ENCODE measurements around the gene SLC10A7.

SLC10A7 gene

DNA sequence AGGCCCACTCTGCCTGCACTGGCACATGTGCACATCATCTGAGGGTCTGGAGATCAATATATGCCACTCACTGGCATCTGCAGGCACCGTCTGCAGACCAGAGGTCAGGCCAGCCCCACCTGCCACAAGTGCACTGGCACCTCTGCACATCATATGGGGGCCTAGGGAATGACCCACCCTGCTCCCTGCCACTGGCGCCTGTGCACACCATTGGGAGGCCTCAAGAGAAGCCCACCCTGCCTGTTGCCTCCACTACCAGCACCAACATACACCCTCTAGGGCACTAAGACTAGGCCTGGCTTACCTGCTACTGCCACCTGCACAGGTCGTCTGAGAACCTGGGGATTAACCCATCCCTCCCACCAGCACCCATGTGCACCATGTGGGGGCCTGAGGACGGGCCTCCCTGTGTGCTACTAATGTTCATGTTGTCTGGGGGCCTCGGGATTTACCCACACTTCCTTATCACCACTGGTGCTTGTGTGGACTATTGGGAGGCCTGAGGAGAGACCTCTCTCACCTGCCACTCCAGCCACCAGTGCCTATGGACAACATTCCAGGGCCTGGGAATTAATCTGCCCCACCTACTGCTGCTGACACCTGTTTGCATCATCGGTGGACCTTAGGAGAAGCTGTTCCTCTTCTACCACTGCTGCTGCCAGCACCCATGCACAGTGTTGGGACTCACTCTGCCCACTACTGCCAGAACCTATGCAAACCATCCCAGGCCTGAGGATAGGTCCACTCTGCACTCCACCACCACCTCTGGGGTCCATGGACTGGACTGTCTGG is 193.7 kb downstream of the SLC10A7 start:
- in situ Hi-C loops (cut with MboI; ENCODE audit: low sequenced_read_pairs), result loop anchor here (25.0 kb wide), 1 partner anchor 584 kb away; no protein-coding TSS in a partner anchor

DNA sequence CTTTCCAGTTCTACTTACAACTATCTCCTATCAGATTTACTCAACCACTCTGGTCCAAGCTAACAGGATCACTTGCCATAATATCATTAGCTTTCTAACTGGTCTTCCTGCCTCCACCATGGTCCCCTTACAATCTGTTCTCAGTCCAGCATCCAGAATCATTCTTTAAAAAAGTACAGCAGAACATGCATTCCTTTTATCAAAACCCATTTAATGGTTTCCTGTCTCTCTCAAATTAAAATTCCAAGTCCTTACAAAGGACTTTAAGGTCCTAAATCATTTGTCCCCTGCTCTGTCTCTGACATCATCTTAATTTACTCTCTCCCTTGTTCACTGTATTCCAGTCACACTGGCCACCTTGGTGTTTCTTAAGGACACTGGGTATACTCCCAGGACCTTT is 202.8 kb downstream of the SLC10A7 start:
- in situ Hi-C loops (cut with MboI; ENCODE audit: low sequenced_read_pairs), result no loop called here

DNA sequence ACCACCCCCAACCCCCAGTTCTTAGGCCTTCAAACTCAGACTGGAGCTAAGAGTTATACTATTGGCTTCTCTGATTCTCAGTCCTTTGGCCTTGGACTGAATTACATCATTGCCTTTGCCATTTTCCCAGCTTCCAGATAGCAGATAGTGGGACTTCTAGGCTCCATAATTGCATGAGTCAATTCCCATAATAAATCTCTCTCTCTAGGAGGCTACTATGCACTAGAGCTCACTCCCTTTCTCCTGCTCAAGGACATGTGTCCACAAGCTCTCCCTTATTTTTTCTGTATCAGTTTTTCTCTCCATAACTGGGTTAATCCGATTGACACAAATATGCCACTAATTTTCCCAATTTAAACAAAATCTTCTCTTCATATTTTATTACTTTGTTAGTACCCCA is 204.0 kb downstream of the SLC10A7 start:
- in situ Hi-C loops (cut with MboI; ENCODE audit: low sequenced_read_pairs), result no loop called here

DNA sequence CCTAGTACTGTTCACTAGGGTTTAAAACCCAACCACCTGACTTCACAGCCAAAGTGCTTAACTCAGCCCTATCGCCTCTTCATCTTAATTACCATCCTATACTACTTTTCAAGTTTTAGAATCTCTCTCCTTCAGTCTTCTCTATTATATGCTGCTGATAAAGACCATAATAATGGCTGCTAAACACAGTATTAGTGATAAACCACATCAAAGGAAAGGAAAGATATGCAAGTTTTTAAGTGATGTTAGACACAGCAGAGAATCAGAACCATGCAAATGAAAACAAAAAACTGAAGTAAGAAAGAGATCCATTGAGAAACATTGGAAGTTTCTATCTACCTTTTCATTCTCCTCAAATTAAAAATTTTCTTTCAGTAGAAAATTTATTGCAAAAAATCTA is 206.6 kb downstream of the SLC10A7 start:
- in situ Hi-C loops (cut with MboI; ENCODE audit: low sequenced_read_pairs), result no loop called here

DNA sequence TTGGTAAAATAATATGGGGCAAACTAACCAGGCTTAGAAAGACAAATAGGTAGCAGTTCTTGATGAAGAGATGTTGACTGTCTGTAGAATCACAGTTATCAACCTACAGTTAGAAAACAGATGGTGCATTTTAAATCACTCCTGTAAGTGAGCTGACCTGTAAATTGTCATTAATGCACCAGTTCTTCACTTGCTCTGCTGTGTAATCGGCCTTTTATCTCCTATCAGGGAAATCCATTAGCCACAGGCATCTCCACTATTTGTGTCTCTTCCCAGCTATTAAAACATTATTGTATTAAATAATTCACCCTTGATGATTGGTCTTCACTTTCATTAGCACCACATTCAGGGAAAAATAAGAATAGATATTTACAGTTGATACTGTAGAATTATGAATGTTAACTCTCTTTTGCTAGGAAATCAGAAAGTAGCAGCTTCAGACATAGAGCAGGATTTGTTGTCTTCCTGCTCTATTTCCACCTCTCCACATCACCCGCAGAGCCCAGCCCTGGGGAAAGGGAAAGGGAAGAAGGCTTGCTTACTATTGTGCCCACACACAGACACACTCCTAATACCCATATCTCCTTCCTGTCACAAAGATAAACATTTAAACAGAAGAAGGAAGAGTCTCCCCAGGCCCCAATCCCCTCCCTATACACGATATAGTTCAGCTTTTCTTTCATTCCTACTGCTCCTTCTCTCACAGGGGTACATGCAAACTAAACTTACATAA is 210.3 kb downstream of the SLC10A7 start:
- in situ Hi-C loops (cut with MboI; ENCODE audit: low sequenced_read_pairs), result no loop called here

DNA sequence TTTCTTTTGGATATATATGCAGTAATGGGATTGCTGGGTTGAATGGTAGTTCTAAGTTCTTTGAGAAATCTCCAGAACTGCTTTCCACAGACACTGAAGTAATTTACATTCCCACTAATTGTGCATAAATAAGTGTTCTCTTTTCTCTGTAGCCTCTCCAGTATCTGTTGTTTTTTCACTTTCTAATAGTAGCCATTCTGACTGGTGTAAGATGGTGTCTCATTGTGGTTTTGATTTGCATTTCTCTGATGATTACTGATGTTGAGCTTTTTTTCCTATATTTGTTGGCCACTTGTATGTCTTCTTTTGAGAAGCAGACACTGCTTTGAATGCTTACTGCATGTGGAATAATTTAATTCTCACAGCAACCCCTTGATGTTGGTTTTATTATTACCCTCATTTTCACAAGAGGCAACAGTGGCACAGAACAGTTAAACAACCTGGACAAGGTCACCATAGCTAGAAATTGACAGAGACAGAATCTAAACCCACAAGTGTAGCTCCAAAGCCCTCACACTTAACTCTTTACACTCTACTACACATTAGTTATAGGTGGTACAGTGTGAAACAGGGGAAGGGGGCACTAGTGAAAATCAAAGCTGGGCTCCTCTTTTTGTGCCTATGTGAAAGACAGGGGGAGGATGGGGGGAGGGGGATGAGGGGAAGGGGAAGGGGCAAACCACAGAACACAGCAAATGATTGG is 211.3 kb downstream of the SLC10A7 start:
- in situ Hi-C loops (cut with MboI; ENCODE audit: low sequenced_read_pairs), result no loop called here

DNA sequence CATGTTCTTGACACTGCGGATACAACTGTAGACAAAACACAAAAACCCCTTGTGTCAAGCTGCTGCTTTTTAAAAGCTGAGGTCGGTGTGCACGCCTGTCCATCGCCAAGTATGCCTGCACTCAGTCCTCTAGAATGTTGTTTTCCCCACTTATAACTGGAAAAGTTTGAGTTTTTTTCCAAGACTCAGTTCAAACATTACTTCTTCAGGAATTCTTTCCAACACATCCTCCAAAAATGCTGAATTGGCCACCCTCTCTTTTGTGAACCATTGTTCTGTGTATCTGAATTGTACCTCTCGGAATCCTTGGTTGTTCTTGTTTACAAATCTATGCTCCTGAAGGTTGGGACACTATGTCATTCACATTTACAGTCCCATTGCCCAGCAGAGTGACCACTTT is 212.8 kb downstream of the SLC10A7 start:
- in situ Hi-C loops (cut with MboI; ENCODE audit: low sequenced_read_pairs), result no loop called here

DNA sequence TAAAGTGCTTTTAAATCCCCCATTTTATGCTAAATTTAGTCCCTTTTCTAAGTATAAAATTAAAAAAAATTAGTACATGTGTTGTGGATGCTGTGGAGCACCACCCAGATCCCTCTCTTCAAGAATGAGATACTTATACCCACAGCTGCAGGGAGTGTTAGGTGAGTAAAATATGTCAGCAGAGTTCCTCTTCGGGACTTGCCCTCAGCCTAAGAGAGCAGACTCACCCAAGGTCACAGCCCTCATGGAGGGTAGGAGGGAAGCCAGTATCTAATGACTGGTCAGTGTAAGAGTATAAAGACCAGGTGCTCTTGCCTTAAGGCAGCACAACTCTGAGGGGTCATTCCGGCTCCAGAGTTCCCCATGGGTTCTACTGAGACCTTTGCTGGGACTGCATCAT is 218.9 kb downstream of the SLC10A7 start:
- in situ Hi-C loops (cut with MboI; ENCODE audit: low sequenced_read_pairs), result no loop called here

DNA sequence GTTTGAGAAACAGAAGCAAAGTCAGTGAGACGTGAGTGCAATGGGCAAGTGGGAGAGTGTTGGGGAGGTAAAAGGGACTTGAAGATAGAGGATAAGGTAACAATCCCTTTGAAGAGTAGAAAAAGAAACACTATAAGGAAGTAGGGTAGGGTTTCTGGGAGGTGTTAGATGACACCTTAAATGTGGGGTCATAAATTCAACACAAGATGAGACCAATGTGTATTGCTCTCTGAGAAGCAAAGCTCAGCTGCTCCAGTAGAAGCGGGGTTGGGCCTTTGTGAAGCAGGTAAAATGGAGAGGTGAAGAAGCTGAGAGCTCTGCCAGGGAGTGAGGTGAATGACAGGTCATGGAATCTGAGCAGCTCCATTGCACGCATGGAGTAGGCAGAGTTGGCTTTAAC is 222.1 kb downstream of the SLC10A7 start:
- in situ Hi-C loops (cut with MboI; ENCODE audit: low sequenced_read_pairs), result no loop called here

DNA sequence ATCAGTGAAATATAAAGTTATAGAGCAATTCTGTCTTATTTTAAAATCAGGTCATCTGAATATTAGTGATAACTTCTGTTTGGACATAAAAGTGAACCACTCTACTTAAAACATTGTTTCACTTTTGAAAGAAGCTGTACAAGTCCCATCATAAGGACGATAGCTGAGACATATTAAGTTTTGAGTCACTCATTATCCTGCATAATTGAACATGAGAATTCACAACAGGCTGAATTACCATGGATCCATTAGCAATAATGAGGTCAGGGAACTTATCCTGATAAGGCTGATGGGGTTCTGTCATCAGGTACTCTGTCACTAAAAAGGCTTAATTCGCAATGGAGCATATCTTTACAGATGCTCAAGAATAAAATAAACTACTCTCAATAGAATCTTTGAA is 227.0 kb downstream of the SLC10A7 start:
- in situ Hi-C loops (cut with MboI; ENCODE audit: low sequenced_read_pairs), result no loop called here

DNA sequence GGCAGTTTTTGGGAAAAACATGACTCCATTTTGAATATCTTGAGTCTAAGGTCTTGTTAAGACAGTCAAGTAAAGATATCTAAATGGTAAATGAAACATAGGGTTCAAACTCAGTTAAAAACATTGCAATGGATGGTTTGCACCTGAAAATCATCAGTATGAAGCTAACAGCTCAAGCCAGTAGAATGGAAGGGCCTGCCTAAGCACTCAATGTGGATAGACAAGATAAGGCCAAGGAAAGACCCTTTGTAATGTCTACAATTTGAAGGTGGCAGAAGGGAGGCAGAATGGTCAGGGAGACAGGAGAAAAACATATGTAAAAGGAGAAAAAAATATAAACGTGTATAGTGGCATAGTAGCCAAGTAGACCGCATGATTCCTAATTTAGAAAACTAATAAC is 229.2 kb downstream of the SLC10A7 start:
- in situ Hi-C loops (cut with MboI; ENCODE audit: low sequenced_read_pairs), result no loop called here

DNA sequence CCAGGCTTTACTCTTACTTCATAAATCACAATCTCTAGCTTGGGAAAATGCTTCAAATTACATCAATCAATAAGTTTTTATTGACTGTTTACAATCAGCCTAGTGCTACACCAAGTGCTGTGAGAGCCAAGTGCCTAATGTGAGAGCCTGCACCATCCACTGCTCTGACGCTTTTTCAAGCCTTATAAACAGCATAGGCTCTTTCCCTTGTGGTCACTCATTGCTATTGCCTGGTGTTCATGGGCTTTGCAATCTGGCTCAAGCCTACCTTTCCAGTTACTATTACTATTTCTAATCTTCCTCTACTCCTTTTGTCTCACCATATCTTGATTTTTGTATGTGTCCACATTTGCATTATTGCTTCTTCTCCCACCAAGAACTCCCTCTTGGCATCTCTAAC is 230.4 kb downstream of the SLC10A7 start:
- in situ Hi-C loops (cut with MboI; ENCODE audit: low sequenced_read_pairs), result no loop called here

DNA sequence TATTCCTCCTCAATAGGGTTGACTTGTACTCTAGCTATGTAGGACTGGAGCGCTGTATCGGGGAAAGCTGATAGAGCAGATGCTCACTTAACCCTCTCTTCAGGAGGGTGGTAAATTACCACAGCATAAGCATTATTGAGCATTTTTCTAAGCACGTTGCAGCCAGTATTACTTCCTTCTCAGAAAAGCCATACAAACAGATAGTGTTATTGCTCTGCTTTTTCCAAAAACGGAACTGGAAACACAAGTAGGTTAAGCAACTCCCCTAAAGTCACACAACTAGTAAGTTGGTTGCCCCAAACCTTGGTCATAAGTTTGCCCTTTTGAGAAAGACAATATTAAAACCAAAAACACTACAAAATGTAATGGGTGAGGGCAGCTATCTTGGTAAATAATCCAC is 233.5 kb downstream of the SLC10A7 start:
- in situ Hi-C loops (cut with MboI; ENCODE audit: low sequenced_read_pairs), result no loop called here

DNA sequence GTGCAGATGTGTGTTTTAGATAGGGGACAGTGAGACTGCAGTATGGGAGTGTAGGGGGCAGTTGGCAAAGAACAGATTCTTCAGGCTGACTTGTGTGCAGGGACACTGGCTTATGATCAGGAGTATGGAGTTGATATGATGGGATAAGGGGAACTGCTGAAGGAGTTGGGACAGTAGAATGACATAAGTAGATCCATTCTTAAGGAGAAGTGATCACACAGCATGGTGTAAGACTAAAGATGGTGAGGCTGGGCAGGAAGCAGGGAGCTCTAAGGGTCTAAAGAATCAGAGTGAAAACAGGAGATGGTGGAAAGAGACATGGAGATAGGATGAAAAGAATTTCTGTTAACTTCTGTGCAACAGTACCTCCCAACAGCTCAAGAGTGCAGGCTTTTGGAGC is 236.7 kb downstream of the SLC10A7 start:
- in situ Hi-C loops (cut with MboI; ENCODE audit: low sequenced_read_pairs), result no loop called here

DNA sequence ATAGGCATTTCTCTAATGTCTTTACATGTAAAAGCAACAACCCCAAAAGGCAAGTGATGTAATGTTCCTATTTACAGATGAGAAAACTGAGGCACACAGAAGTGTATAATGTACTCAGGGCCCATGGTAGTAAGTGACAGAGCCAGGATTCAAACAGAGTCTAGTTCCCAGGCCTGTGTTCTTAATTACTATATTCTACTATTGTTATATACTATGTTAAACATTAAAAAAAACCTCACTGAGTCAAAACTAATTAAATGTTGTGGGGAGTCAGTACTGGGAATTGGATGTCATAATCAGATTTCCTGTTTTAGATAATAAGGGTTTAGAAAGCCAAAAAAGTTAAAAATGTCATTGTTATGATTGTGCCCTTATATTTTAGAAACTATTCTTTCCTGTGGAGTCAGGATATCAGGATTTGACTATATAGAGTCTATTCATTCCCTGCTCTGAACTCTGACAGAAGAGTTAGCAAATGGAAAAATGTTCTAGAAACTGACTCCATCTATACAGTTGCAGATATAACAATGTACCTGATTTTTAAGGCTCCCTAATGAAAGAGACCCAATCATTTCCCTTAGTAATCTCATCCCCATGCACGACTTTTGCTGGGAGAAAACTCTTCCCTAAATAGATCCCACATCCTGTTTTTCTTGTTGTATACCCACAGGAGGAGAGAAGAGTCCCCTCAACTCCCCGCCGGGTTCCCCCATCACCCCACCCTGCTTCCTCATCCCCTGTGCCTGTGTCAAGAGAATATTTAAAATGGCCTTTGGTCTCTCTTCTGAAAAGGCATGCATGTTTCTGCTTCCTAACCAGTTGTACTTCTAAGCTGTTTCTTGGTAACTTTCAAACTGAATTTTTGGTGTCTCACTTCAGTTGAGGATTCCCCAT is 237.7 kb downstream of the SLC10A7 start:
- in situ Hi-C loops (cut with MboI; ENCODE audit: low sequenced_read_pairs), result no loop called here

DNA sequence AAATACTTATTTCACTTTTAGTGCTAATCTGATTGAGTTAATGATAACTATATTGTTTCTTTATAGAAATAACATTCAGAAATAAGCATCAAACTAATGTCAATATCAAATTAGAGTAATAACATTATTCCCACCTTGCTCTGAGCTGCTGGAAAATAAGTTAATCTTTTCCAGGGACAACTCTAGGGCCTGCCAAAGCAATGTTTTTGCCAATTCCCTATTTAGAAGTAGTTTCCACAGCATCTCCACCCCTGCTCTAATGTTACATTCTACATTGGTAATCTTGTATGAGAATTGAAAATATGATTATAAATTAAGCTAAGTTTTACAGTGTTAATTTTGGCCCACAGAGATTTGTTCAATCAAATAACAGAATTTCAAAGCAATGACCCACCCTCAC is 239.1 kb downstream of the SLC10A7 start:
- in situ Hi-C loops (cut with MboI; ENCODE audit: low sequenced_read_pairs), result no loop called here

DNA sequence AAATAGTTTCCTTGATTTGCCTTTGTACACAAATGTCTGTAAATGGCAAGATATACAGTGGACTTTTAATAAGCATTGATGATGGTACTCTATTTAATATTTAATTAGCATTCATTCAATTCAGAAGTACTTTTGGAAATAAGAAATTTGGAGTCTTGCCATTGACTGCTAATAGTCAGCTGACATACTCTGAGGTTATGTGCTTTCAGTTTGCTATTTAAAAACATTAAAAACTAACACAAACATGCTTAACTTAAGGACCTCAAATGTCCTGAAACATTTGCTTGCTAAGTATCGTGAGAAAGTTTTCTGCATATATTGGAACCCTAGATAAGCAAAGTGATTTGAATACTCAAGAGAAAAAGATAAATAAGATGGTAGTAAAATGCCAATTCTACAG is 242.8 kb downstream of the SLC10A7 start:
- in situ Hi-C loops (cut with MboI; ENCODE audit: low sequenced_read_pairs), result no loop called here

DNA sequence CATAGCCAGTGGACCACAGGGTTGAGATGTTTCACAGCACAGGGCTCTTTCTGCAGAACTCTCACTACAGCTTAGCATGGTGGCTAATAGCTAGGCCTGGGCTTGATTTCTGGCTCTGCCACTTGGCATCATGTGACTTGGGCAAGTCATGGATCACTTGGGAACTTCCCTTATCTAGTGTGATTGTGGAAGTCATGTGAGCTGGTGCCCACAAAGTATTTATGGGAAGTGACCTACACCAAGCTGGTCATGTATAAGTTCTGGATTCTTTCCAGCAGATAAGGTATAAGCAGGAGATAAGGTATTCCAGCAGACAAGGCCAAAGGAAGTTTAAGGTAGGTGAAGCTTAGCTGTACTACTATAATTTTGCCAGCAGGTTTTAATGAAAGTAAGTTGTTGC is 246.4 kb downstream of the SLC10A7 start:
- in situ Hi-C loops (cut with MboI; ENCODE audit: low sequenced_read_pairs), result no loop called here

DNA sequence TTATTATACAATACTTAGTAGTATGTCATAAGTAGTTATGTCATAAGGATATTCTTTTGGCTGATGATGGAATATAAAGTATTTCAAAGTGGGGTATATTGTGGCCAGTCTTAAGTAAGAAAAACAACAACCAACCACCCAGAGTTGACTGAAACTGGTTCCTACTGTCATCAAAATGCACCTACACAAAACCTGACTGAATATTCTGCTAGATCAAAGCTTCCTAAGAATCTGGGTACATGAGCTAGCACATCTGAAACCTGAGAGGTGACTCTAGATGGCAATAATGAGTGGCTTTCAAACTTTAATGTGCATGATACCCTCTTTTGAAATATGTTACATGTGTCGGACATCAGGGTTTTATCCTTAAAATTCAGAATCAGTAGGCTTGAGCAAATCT is 247.0 kb downstream of the SLC10A7 start:
- in situ Hi-C loops (cut with MboI; ENCODE audit: low sequenced_read_pairs), result no loop called here

DNA sequence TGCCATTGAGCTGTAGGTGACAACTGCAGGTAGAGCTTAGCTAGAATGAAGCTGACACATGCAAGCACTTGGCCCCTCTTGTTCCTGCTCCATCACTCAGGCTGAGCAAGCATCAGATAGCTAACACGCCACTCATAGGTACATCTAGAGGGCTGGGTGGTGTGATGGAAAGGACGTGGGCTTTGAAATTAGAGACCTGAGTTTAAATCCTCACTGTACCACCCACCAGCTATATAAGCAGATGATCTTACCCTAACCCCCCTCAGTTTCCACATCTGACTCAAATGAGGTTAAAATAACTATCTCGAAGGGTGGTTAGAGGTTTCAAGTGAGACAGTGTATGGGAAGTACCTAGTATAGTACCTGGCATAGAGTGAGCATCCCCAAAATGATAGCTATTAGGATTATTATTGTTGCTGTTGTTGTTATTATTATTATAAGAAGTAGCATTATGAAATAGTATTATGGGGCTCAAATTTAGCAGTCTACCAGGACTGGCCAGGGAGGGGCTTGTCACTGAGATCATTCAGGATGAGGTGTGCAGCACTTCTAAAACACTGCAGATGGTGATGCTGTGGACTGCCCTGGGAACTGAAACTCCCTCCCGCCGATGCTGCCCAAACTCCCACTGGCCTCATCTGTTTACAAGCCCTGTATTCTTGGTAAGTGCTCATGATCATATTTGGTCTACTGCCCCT is 248.4 kb downstream of the SLC10A7 start:
- in situ Hi-C loops (cut with MboI; ENCODE audit: low sequenced_read_pairs), result no loop called here

Data from HL-60/S4 treated with retinoic acid at 250 ng/mL for 4 days and 3 days (cell line).